HCT116 (cell line): ENCODE data around the gene ZMAT3. TPM values are rescaled to one million over a fixed set of nuclear protein-coding genes. Genes with fewer than 3 reads are reported as not detected.

Source experiments
- ATAC-seq: fragments of 200-7000 bp; cut with Tn5 transposase; 2 replicates; pipeline ENCODE4 v1.9.1; 2020; ENCODE audit warnings: mild to moderate bottlenecking, moderate library complexity
- BruUV-seq: library from RNA; stranded (reverse); fragments of 400-500 nt; replicated peaks from 2 replicates; lab custom pipeline; 2021; lab: Mats Ljungman, UMichigan
- CTCF ChIA-PET: fragments of 300-600 bp; sonication (Branson Sonifier 250); formaldehyde crosslinking; loops from one replicate; lab custom pipeline; 2021; ENCODE audit warnings: antibody characterized with exemption; lab: Charles Lee
- POLR2A ChIA-PET: fragments of 300-600, 350-600 bp; sonication (Branson Sonifier 250); formaldehyde crosslinking; loops from one replicate; lab custom pipeline; 2021; ENCODE audit warnings: antibody characterized with exemption; lab: Charles Lee
- RAD21 ChIA-PET, 2 experiments: fragments of 300-600 bp; sonication (Branson Sonifier 250); formaldehyde crosslinking; loops; one replicate each; lab custom pipeline; 2023; ENCODE audit warnings: low total read pairs in 2 of 2; ENCODE audit not compliant: uncharacterized antibody in 2 of 2, unreplicated experiment in 2 of 2, low non-redundant PET in 1 of 2; lab: Charles Lee
- DNase-seq: peaks from one replicate; pipeline ENCODE4 v3.0.0-alpha.2; 2010; ENCODE audit warnings: low read depth, low spot score
- H2AFZ ChIP-seq: fragments of 200-600 bp; shearing (Covaris generic), sonication (generic); 2 replicates; pipeline ENCODE4 v1.6.1; 2017; ENCODE audit warnings: low read depth, mixed run types, mixed read lengths, antibody characterized with exemption, low read length; ENCODE audit not compliant: poor library complexity, severe bottlenecking
- H3K27ac ChIP-seq: 2 replicates; pipeline ENCODE4 v1.5.1; 2012; ENCODE audit warnings: low read depth, low read length
- H3K27me3 ChIP-seq: fragments of 200-600 bp; sonication (generic); 2 replicates; pipeline ENCODE4 v1.6.1; 2016; ENCODE audit warnings: mixed run types, low read length, mixed read lengths; ENCODE audit not compliant: insufficient read depth
- H3K36me3 ChIP-seq, 2 experiments: fragments of 200-500 bp in 1 of 2; fragments of 200-600 bp in 1 of 2; sonication (Bioruptor generic) in 1 of 2; sonication (generic) in 1 of 2; 2 replicates each; pipeline versions ENCODE4 v1.5.1 to v1.6.1; 2014 to 2016; ENCODE audit warnings: low read length in 2 of 2, inconsistent platforms in 1 of 2, mixed read lengths in 1 of 2, mixed run types in 1 of 2; ENCODE audit not compliant: insufficient read depth in 2 of 2, control insufficient read depth in 1 of 2
- H3K4me1 ChIP-seq, 2 experiments: fragments of 200-600 bp in 1 of 2; sonication (generic) in 1 of 2; 2 replicates each; pipeline versions ENCODE4 v1.5.1 to v1.6.1; 2012 to 2017; ENCODE audit warnings: low read length in 2 of 2, inconsistent platforms in 1 of 2, mild to moderate bottlenecking in 1 of 2, mixed read lengths in 1 of 2, mixed run types in 1 of 2, moderate library complexity in 1 of 2; ENCODE audit not compliant: insufficient read depth in 2 of 2, control insufficient read depth in 1 of 2
- H3K4me2 ChIP-seq: fragments of 200-600 bp; sonication (generic); 2 replicates; pipeline ENCODE4 v1.6.1; 2017; ENCODE audit warnings: mixed run types, low read length, mixed read lengths
- H3K4me3 ChIP-seq, 2 experiments: fragments of 200-600 bp in 1 of 2; sonication (generic) in 1 of 2; replicated peaks in 1 of 2; 2 replicates each; pipeline ENCODE4 v1.5.1; 2011 to 2016; ENCODE audit warnings: low read length in 2 of 2, control low read depth in 1 of 2, low read depth in 1 of 2, mild to moderate bottlenecking in 1 of 2, mixed read lengths in 1 of 2, mixed run types in 1 of 2
- H3K79me2 ChIP-seq: fragments of 200-600 bp; sonication (generic); 2 replicates; pipeline ENCODE4 v1.6.1; 2017; ENCODE audit warnings: mild to moderate bottlenecking, mixed run types, low read length, moderate library complexity, mixed read lengths; ENCODE audit not compliant: insufficient read depth
- H3K9ac ChIP-seq: fragments of 200-600 bp; sonication (generic); 2 replicates; pipeline ENCODE4 v1.6.1; 2016; ENCODE audit warnings: low read length, mixed read lengths
- H3K9me2 ChIP-seq: fragments of 200-600 bp; sonication (generic), shearing (Covaris generic); 2 replicates; pipeline ENCODE4 v1.6.1; 2017; ENCODE audit warnings: mixed run types, mild to moderate bottlenecking, moderate library complexity; ENCODE audit not compliant: insufficient read depth
- H3K9me3 ChIP-seq, 2 experiments: fragments of 200-500 bp in 1 of 2; fragments of 200-600 bp in 1 of 2; sonication (Bioruptor generic) in 1 of 2; sonication (generic) in 1 of 2; 2 replicates each; pipeline ENCODE4 v1.6.1; 2014 to 2017; ENCODE audit warnings: low read length in 2 of 2, mixed read lengths in 2 of 2, inconsistent platforms in 1 of 2, low read depth in 1 of 2, mild to moderate bottlenecking in 1 of 2, mixed run types in 1 of 2, moderate library complexity in 1 of 2; ENCODE audit not compliant: control insufficient read depth in 1 of 2, insufficient read depth in 1 of 2
- H4K20me1 ChIP-seq: fragments of 200-600 bp; sonication (generic), shearing (Covaris generic); 2 replicates; pipeline ENCODE4 v1.6.1; 2017; ENCODE audit warnings: mixed run types, mild to moderate bottlenecking, moderate library complexity; ENCODE audit not compliant: insufficient read depth
- ELF1 ChIP-seq: IDR thresholded peaks from 2 replicates; pipeline ENCODE4 v1.6.1; 2012; ENCODE audit warnings: low read depth, borderline replicate concordance
- EZH2 ChIP-seq: fragments of 200-600 bp; sonication (generic); IDR thresholded peaks from 2 replicates; pipeline ENCODE4 v1.6.1; 2017; ENCODE audit warnings: antibody characterized with exemption, mixed run types
- EZH2phosphoT487 ChIP-seq: fragments of 200-600 bp; IDR thresholded peaks from 2 replicates; pipeline ENCODE4 v1.6.1; 2018; ENCODE audit warnings: antibody characterized with exemption, borderline replicate concordance
- JUND ChIP-seq: IDR thresholded peaks from 2 replicates; pipeline ENCODE4 v1.6.1; 2012
- POLR2A ChIP-seq: IDR thresholded peaks from 2 replicates; pipeline ENCODE4 v1.7.0; 2011; ENCODE audit warnings: borderline replicate concordance; ENCODE audit not compliant: insufficient read depth, insufficient read length; ENCODE audit errors: extremely low read depth
- RAD21 ChIP-seq: IDR thresholded peaks from 2 replicates; pipeline ENCODE4 v1.6.1; 2012; ENCODE audit warnings: low read depth, mild to moderate bottlenecking
- SP1 ChIP-seq: IDR thresholded peaks from 2 replicates; pipeline ENCODE4 v1.6.1; 2012; ENCODE audit warnings: low read depth
- intact Hi-C: fragments of 100-400 bp; cut with micrococcal nuclease; formaldehyde crosslinking; loops from 2 replicates; pipeline ENCODE4 v1.10.0; 2022
- total RNA-seq: library from RNA; stranded (reverse); gene quantifications from one replicate; pipeline ENCODE4 v1.2.1, GENCODE V29; 2021; ENCODE audit not compliant: unreplicated experiment
- TF ChIP-seq, protein P1 (sequence below): IDR thresholded peaks from 2 replicates; pipeline ENCODE4 v1.6.1; 2012; ENCODE audit warnings: low read depth
- TF ChIP-seq, protein P2 (sequence below): IDR thresholded peaks from 2 replicates; pipeline ENCODE4 v1.6.1; 2012
- TF ChIP-seq, protein P3 (sequence below), 3 experiments: fragments of 200-600 bp in 1 of 3; sonication (generic) in 1 of 3; IDR thresholded peaks in 2 of 3; conservative IDR thresholded peaks in 1 of 3; 2 replicates each; pipeline ENCODE4 v1.5.1; 2012 to 2017; ENCODE audit warnings: low read depth in 2 of 3, low read length in 2 of 3, antibody characterized with exemption in 1 of 3, borderline replicate concordance in 1 of 3, control low read depth in 1 of 3, mild to moderate bottlenecking in 1 of 3, mixed read lengths in 1 of 3, mixed run types in 1 of 3, moderate library complexity in 1 of 3; ENCODE audit not compliant: insufficient read depth in 1 of 3
- TF ChIP-seq, protein P4 (sequence below): IDR thresholded peaks from 2 replicates; pipeline ENCODE4 v1.6.1; 2011; ENCODE audit warnings: mild to moderate bottlenecking, low read length, moderate library complexity; ENCODE audit not compliant: insufficient replicate concordance; ENCODE audit errors: extremely low read depth

The ZMAT3 gene
- total RNA-seq, 1 experiment from 2014 or later, result 12.1 TPM

DNA sequence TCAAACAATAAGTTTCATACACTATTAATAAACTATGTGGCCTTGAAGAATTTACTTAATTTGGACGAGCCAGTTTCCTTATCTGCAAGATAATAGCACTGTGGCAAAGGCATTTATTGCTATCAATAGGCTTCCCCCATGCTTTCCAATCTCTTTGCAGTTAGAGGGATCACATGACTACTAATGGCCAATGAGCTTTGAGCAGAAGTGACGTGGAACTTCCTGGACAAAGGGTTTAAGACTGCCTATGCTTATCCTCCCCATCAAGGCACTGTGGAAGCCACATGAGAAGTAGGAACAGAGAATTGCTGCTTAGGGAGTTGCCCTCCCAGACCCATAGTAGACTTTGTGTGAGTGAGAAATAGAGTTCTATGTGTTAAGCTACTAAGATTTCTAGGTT is 16.7 kb upstream of the ZMAT3 start:
- no peaks in the 10 kb centered on the region for H3K4me1 ChIP-seq
- no peaks in the 10 kb centered on the region for H4K20me1 ChIP-seq
- peaks cover 5% of the 10 kb centered on the region; the same call in 1 of the 2 replicates for H3K9me2 ChIP-seq
- ChIA-PET RAD21 (no interaction called here), CTCF (no interaction called here), POLR2A (no interaction called here)
- H3K79me2 ChIP-seq, result no peaks in the 10 kb centered on the region
- TF ChIP-seq JUND, result no peak
- no peak for TF ChIP-seq ELF1
- TF ChIP-seq, protein P1, sequence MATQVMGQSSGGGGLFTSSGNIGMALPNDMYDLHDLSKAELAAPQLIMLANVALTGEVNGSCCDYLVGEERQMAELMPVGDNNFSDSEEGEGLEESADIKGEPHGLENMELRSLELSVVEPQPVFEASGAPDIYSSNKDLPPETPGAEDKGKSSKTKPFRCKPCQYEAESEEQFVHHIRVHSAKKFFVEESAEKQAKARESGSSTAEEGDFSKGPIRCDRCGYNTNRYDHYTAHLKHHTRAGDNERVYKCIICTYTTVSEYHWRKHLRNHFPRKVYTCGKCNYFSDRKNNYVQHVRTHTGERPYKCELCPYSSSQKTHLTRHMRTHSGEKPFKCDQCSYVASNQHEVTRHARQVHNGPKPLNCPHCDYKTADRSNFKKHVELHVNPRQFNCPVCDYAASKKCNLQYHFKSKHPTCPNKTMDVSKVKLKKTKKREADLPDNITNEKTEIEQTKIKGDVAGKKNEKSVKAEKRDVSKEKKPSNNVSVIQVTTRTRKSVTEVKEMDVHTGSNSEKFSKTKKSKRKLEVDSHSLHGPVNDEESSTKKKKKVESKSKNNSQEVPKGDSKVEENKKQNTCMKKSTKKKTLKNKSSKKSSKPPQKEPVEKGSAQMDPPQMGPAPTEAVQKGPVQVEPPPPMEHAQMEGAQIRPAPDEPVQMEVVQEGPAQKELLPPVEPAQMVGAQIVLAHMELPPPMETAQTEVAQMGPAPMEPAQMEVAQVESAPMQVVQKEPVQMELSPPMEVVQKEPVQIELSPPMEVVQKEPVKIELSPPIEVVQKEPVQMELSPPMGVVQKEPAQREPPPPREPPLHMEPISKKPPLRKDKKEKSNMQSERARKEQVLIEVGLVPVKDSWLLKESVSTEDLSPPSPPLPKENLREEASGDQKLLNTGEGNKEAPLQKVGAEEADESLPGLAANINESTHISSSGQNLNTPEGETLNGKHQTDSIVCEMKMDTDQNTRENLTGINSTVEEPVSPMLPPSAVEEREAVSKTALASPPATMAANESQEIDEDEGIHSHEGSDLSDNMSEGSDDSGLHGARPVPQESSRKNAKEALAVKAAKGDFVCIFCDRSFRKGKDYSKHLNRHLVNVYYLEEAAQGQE, result no peak
- no peak for TF ChIP-seq POLR2A
- TF ChIP-seq, protein P2, sequence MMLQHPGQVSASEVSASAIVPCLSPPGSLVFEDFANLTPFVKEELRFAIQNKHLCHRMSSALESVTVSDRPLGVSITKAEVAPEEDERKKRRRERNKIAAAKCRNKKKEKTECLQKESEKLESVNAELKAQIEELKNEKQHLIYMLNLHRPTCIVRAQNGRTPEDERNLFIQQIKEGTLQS, result no peak
- BruUV-seq, result no TSS peak
- no peak overlapping the region for H3K4me3 ChIP-seq
- no peak for DNase-seq
- H3K36me3 ChIP-seq, result no peaks in the 10 kb centered on the region
- intact Hi-C loops, result no loop called here
- peak overlapping the region; percentile 20 for H2AFZ ChIP-seq
- H3K27ac ChIP-seq, result no peak overlapping the region
- ATAC-seq, result peak; percentile 69
- no peak overlapping the region for H3K9ac ChIP-seq
- no peaks in the 10 kb centered on the region for H3K27me3 ChIP-seq
- H3K9me3 ChIP-seq, result no peaks in the 10 kb centered on the region
- H3K4me2 ChIP-seq, result no peak overlapping the region

DNA sequence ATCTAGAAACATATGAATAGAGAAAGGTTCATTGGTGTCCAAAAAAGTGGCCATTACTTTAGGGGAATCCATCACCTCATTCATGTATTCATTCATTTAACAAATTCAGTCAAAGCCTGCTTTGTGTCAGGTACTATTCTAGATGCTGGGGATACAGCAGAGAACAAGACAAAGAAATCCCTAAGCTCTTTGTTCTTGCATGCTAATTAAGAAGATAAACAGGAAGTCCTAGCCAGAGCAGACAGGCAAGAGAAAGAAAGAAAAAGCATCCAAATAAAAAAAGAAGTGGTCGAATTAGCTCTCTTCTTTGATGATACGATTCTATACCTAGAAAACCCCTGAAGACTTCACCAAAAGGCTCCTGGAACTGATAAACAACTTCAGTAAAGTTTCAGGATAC is 12.4 kb upstream of the ZMAT3 start:
- Histone ChIP-seq H3K27me3 (no peaks in the 10 kb centered on the region), H3K9me3 (no peaks in the 10 kb centered on the region), H3K4me2 (no peak overlapping the region), H3K4me1 (no peaks in the 10 kb centered on the region), H3K79me2 (no peaks in the 10 kb centered on the region), H3K27ac (no peak overlapping the region), H3K36me3 (no peaks in the 10 kb centered on the region), H3K9me2 (no peaks in the 10 kb centered on the region), H2AFZ (no peak overlapping the region), H3K9ac (no peak overlapping the region), H3K4me3 (no peak overlapping the region), H4K20me1 (no peaks in the 10 kb centered on the region)
- RAD21 ChIA-PET, result no interaction called here
- intact Hi-C loops, result no loop called here
- ATAC-seq (no peak), DNase-seq (no peak)
- CTCF ChIA-PET, result no interaction called here
- no TSS peak for BruUV-seq
- TF ChIP-seq, protein P2, result no peak
- TF ChIP-seq ELF1, result no peak
- no peak for TF ChIP-seq EZH2phosphoT487
- TF ChIP-seq, protein P3, sequence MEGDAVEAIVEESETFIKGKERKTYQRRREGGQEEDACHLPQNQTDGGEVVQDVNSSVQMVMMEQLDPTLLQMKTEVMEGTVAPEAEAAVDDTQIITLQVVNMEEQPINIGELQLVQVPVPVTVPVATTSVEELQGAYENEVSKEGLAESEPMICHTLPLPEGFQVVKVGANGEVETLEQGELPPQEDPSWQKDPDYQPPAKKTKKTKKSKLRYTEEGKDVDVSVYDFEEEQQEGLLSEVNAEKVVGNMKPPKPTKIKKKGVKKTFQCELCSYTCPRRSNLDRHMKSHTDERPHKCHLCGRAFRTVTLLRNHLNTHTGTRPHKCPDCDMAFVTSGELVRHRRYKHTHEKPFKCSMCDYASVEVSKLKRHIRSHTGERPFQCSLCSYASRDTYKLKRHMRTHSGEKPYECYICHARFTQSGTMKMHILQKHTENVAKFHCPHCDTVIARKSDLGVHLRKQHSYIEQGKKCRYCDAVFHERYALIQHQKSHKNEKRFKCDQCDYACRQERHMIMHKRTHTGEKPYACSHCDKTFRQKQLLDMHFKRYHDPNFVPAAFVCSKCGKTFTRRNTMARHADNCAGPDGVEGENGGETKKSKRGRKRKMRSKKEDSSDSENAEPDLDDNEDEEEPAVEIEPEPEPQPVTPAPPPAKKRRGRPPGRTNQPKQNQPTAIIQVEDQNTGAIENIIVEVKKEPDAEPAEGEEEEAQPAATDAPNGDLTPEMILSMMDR (IDR thresholded peaks at IDR 0.05 in 2 of 3, conservative IDR thresholded peaks at IDR 0.05 in 1 of 3; ENCODE audit: borderline replicate concordance in 1 of 3, insufficient read depth in 1 of 3, low read depth in 2 of 3, low read length in 2 of 3), result no peak
- TF ChIP-seq, protein P4, sequence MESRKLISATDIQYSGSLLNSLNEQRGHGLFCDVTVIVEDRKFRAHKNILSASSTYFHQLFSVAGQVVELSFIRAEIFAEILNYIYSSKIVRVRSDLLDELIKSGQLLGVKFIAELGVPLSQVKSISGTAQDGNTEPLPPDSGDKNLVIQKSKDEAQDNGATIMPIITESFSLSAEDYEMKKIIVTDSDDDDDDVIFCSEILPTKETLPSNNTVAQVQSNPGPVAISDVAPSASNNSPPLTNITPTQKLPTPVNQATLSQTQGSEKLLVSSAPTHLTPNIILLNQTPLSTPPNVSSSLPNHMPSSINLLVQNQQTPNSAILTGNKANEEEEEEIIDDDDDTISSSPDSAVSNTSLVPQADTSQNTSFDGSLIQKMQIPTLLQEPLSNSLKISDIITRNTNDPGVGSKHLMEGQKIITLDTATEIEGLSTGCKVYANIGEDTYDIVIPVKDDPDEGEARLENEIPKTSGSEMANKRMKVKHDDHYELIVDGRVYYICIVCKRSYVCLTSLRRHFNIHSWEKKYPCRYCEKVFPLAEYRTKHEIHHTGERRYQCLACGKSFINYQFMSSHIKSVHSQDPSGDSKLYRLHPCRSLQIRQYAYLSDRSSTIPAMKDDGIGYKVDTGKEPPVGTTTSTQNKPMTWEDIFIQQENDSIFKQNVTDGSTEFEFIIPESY, result no peak
- TF ChIP-seq EZH2, result no peak
- no peak for TF ChIP-seq SP1
- TF ChIP-seq RAD21, result no peak
- POLR2A ChIA-PET, result interaction anchor here (1.1 kb wide), 1 partner anchor 12 kb away, joined by 3 read pairs; the partner anchor contains the start of gene ZMAT3
